ENCODE data around the gene TTC29. TPM values are rescaled to one million over a fixed set of nuclear protein-coding genes. Genes with fewer than 3 reads are reported as not detected.

Gene TTC29
- total and polyA plus RNA-seq, 2 experiments from 2014 or later = 0.13 to 0.66 TPM

DNA sequence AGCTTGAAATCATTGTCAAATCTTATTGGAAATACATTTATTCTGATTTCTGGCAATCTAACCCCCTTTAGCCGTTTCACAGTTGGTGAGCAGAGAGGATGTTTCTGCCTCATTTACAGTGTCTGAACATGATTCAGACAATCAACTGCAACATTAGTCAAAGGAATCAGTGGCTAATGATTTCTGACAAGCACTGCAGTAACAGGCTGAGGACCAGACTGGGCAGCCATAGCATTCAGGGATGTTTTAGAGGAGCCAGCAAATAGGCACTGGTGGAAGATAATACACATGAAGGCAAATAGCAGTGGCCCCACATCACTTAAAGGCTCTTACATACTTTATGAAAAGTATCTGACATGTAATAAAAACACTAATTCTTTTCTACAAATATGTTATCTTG lies 102.8 kb downstream of the TTC29 start:
- no peaks in the 10 kb centered on the region for H3K9me2 ChIP-seq (replicated peaks; ENCODE audit: insufficient read depth)
- no peaks in the 10 kb centered on the region for H3K36me3 ChIP-seq (replicated peaks; ENCODE audit: insufficient read depth, low read depth)
- no peak overlapping the region for H3K27ac ChIP-seq
- no peak for DNase-seq (ENCODE audit: low spot score)
- TF ChIP-seq EZH2phosphoT487 (IDR thresholded peaks at IDR 0.05; ENCODE audit: low read depth, severe bottlenecking, unreplicated experiment) (no peak), EZH2 (IDR thresholded peaks at IDR 0.05; ENCODE audit: borderline replicate concordance) (no peak)
- TF ChIP-seq, protein P1, sequence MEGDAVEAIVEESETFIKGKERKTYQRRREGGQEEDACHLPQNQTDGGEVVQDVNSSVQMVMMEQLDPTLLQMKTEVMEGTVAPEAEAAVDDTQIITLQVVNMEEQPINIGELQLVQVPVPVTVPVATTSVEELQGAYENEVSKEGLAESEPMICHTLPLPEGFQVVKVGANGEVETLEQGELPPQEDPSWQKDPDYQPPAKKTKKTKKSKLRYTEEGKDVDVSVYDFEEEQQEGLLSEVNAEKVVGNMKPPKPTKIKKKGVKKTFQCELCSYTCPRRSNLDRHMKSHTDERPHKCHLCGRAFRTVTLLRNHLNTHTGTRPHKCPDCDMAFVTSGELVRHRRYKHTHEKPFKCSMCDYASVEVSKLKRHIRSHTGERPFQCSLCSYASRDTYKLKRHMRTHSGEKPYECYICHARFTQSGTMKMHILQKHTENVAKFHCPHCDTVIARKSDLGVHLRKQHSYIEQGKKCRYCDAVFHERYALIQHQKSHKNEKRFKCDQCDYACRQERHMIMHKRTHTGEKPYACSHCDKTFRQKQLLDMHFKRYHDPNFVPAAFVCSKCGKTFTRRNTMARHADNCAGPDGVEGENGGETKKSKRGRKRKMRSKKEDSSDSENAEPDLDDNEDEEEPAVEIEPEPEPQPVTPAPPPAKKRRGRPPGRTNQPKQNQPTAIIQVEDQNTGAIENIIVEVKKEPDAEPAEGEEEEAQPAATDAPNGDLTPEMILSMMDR (IDR thresholded peaks at IDR 0.05; ENCODE audit: poor library complexity) = no peak
- WGBS (ENCODE audit: low lambda C conversion rate, missing lambda C conversion rate) = 84% methylated on average over 1 of the region's 1 CpG
- H3K4me2 ChIP-seq = no peak overlapping the region
- no peaks in the 10 kb centered on the region for H3K9me3 ChIP-seq (ENCODE audit: low read depth)
- no peaks in the 10 kb centered on the region for H3K4me1 ChIP-seq (ENCODE audit: insufficient read depth)
- H3K4me3 ChIP-seq = no peak overlapping the region
- H3K27me3 ChIP-seq = no peaks in the 10 kb centered on the region
- no peaks in the 10 kb centered on the region for H3K79me2 ChIP-seq
- H2AFZ ChIP-seq = no peak overlapping the region
- no peaks in the 10 kb centered on the region for H4K20me1 ChIP-seq (ENCODE audit: insufficient read depth, poor library complexity, severe bottlenecking)

DNA sequence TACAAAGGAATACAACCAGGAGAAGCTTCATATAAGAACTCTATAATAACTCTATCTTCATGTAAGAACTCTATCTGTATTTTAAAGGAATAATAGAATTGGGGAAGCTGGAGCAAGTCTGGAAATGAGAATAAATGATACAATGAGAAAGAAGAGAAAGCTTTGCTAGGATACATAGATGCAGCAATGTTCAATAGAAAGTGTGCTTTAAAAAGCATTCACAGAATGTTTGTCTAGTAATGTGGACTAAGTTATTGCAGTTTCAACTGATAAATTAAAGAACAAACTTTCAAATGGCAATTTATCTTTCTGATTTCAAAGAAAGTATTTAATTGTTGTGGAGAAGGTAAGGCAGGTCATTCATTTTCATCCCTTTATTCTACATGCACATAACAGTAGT lies 104.9 kb downstream of the TTC29 start:
- no peak overlapping the region for H3K27ac ChIP-seq
- H3K36me3 ChIP-seq (replicated peaks; ENCODE audit: insufficient read depth, low read depth) = no peaks in the 10 kb centered on the region
- H3K4me1 ChIP-seq (ENCODE audit: insufficient read depth) = no peaks in the 10 kb centered on the region
- no peak overlapping the region for H3K4me3 ChIP-seq
- H3K79me2 ChIP-seq = no peaks in the 10 kb centered on the region
- no peak overlapping the region for H3K4me2 ChIP-seq
- no peak overlapping the region for H2AFZ ChIP-seq
- no peak for DNase-seq (ENCODE audit: low spot score)
- no peaks in the 10 kb centered on the region for H3K9me2 ChIP-seq (replicated peaks; ENCODE audit: insufficient read depth)
- H3K9me3 ChIP-seq (ENCODE audit: low read depth) = no peaks in the 10 kb centered on the region
- H4K20me1 ChIP-seq (ENCODE audit: insufficient read depth, poor library complexity, severe bottlenecking) = no peaks in the 10 kb centered on the region
- H3K27me3 ChIP-seq = no peaks in the 10 kb centered on the region
- TF ChIP-seq, protein P1 (IDR thresholded peaks at IDR 0.05; ENCODE audit: poor library complexity) = no peak
- TF ChIP-seq EZH2 (IDR thresholded peaks at IDR 0.05; ENCODE audit: borderline replicate concordance) (no peak), EZH2phosphoT487 (IDR thresholded peaks at IDR 0.05; ENCODE audit: low read depth, severe bottlenecking, unreplicated experiment) (no peak)

DNA sequence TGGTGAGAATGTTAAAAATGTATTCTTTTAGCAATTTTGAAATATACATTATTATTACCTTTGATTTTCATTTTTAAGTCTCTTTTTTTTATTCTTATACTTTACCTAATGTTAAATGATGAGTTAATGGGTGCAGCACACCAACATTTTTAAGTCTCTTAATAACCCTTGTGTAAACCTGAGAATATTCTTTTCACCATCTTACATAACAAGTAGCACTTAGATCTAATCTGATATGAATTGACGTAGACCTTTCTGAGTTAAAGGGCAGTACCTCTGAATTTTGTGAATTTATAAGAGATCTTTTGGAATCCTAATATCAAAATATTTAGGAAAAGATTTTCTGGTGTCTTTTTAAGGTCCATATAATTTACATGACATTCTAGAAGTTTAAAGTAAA lies 110.6 kb downstream of the TTC29 start:
- H3K4me1 ChIP-seq (ENCODE audit: insufficient read depth) = no peaks in the 10 kb centered on the region
- 75% methylated on average over 1 of the region's 1 CpG for WGBS (ENCODE audit: low lambda C conversion rate, missing lambda C conversion rate)
- DNase-seq (ENCODE audit: low spot score) = no peak

More for the DNA sequence above, 110.6 kb downstream of the TTC29 start:
- Histone ChIP-seq H3K9me2 (replicated peaks; ENCODE audit: insufficient read depth) (no peaks in the 10 kb centered on the region), H2AFZ (no peak overlapping the region), H3K79me2 (no peaks in the 10 kb centered on the region), H3K9me3 (ENCODE audit: low read depth) (no peaks in the 10 kb centered on the region), H3K36me3 (replicated peaks; ENCODE audit: insufficient read depth, low read depth) (no peaks in the 10 kb centered on the region), H4K20me1 (ENCODE audit: insufficient read depth, poor library complexity, severe bottlenecking) (no peaks in the 10 kb centered on the region), H3K4me2 (no peak overlapping the region), H3K4me3 (no peak overlapping the region), H3K27ac (no peak overlapping the region), H3K27me3 (no peaks in the 10 kb centered on the region)
- no peak for TF ChIP-seq EZH2 (IDR thresholded peaks at IDR 0.05; ENCODE audit: borderline replicate concordance)
- TF ChIP-seq, protein P1 (IDR thresholded peaks at IDR 0.05; ENCODE audit: poor library complexity) = no peak
- TF ChIP-seq EZH2phosphoT487 (IDR thresholded peaks at IDR 0.05; ENCODE audit: low read depth, severe bottlenecking, unreplicated experiment) = no peak

Data from hepatocyte (in vitro differentiated cells).